HG03159 (cell line): ENCODE measurements around the gene HOXA7.

ENCODE experiments used
- ATAC-seq: cut with Tn5 transposase; IDR thresholded peaks from one replicate; pipeline ENCODE4 v1.9.1; 2021; ENCODE audit warnings: mild to moderate bottlenecking, moderate library complexity; ENCODE audit not compliant: unreplicated experiment

HOXA7 gene

DNA sequence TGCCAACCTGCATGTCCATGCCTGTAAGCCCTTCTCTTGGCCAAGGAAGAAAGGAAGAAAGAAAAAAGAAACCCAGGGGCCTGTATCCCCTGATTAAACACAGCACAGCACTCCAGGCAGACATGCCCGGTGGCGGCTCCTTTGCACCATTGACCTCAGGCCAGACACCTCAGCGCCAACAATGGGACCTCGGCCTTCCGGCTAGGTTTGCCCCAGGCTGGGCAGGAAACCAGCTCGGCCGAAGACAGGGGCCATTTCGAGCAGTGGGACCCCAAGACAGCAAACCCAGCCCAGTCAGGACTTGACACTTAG lies 14.8 kb upstream of the HOXA7 start:
- no peak for ATAC-seq

DNA sequence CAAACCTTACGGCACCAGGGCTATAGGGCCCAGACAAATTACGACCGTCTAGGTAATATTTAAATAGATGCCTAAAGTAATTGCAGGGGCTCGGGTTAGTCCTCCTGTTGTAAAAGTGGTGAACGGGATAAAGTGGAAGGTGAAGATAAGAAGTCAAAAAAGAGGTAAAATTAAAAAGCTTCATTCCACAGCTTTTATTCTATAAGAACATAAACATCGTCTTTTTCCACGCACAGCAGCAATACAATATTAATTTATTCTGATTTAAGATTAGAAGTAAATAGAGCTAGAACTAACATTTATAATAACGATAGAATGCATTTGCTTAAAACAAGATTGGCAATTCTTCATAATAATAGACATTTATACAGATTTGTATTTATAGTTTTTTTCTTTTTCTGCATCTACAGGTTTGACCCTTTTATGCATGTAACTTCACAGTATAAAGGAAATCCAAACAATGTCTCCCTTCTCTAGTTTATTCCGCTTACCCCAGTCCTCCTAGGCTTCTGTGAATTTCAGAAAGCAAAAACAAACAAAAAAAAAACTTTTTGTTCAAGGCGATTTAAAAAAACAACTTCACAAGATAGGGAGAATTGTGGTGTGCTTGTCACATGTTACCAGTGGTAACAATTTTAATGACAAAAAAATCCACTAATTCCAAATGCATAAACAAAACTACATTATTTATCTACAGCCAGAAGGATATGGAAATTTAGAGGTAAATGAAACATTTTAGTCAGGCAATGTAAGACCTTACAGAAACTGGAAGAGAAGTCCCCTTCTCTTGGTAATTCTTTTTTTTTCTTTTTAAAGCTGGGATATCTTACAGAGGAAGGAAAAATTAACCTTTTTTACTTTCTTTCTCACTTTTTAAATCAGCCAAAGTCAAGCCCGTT lies 14.2 kb upstream of the HOXA7 start:
- no peak for ATAC-seq

DNA sequence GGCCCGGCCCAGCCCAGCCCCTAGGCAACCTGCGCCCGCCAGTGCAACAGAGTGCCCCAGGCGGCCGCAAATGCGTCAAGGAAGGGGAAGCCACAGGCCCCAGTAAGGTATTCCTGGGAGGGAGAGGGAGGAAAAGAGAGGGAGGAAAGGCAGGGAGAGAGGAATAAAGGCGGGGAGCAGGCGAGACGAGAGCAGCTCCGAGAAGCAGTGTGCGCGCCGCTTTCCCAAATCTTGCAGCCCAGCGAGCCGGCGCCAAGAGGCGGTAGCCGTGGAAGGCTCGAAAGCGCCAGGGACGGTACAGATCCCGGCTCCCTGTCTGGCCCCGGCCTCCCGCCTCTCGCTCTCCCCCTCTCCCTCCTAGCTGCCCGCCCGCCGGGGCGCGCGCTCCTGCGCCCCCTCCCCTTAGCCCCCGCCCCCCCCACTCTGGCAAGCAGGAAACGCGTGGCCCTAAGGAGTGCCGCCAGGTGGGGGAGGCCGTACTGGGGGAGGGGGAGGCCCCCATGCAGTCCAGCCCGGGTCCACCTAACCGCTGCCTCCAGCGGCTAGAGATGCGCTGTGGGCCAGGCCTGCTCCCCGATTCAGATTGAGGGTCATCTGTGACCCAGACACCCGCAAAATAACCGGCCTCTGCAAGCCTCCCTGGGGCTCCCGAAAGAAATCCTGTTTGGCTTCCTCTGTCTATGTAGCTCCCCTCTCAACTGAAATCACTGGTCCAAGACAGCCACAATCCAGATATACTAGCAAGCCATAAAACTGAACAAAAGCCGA lies 13.4 kb upstream of the HOXA7 start:
- ATAC-seq, result no peak

- ATAC-seq, result no peak
These were observed 11.9 kb upstream of the HOXA7 start for GRCh38 chr7:27168265-27168947.

DNA sequence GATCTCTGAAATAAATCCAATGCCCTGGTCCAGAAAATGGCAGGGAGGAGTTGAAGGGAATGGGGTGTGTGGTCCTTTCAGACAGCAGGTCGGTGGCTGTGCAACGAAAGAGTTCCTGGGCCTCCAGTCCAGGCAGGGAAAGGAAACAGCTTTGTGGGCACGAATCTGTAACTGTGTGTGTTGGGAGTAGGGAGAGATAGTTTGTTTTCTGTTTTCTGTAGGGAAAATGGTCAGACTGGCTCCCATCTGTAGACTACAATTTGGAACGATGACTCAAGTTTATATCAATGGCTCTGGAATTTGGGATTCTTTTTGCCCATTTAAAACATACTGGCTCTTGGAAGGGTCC lies 11.4 kb upstream of the HOXA7 start:
- ATAC-seq, result no peak

GRCh38 chr7:27166531-27167505 lies 10.3 kb upstream of the HOXA7 start:
- no peak for ATAC-seq

GRCh38 chr7:27165996-27166530 lies 9.6 kb upstream of the HOXA7 start:
- ATAC-seq, result no peak

- no peak for ATAC-seq
These were observed 8.9 kb upstream of the HOXA7 start, which contains the start of gene HOXA9 for GRCh38 chr7:27165089-27165995. Gene HOXA9 (minus strand): TSS chr7:27165537. CDS start chr7:27165457, 80 bp downstream.

DNA sequence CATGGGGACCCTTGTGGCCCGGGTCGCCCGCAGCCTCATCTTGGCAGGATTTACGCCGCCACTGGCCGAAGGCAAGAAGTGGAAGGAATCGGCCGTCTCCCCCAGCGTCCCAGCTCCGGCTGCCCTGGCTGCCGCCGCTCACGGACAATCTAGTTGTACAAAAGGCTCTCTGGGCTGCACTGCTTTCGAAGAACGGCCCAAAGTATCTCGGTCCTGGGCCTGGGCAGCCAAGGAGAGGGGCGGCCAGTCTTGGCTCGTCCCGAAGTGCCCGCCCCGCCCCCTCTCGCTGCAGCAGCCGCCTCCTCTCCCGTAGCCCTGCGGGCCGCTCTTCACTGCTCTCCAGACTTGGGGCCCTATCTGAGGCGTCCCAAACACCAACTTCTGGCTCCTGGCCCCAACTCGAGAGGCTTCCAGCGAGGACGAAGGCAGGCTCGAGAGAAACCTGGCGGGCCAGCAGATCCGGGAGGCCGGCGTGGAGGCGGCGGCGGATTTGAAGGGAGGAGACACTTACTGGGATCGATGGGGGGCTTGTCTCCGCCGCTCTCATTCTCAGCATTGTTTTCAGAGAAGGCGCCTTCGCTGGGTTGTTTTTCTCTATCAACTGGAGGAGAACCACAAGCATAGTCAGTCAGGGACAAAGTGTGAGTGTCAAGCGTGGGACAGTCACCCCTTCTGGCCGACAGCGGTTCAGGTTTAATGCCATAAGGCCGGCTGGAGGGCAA lies 8.1 kb upstream of the HOXA7 start:
- ATAC-seq, result no peak

GRCh38 chr7:27164045-27164366 lies 7.5 kb upstream of the HOXA7 start:
- ATAC-seq, result no peak

DNA sequence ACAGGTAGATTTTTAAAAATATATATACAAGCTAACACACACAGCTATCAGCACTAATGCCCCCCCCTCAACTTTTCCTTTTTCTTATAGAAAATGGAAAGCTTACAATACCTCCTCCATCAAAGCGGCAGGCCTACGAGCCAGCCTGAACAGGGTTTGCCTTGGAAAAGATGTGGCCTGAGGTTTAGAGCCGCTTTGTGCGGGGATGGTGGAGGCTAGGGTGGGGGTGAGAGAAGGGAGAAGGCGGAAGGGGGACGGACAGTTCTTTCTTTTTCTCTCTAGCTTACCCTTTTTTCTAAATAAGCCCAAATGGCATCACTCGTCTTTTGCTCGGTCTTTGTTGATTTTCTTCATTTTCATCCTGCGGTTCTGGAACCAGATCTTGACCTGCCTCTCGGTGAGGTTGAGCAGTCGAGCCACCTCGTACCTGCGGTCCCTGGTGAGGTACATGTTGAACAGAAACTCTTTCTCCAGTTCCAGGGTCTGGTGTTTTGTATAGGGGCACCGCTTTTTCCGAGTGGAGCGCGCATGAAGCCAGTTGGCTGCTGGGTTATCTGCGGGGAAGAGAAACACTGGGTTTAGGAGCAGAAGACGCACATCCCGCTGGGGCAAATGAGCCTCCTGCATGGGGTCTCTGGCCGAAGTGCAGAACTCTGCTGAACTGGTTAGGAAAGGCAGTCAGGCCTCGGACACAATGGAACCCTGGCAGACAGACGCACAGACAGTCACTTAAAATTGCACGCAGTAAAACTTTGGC lies 7.0 kb upstream of the HOXA7 start:
- no peak for ATAC-seq

- no peak for ATAC-seq
These were observed 6.2 kb upstream of the HOXA7 start for GRCh38 chr7:27162561-27163287.

GRCh38 chr7:27161721-27162560 lies 5.5 kb upstream of the HOXA7 start:
- ATAC-seq, result no peak

GRCh38 chr7:27161214-27161720 lies 4.8 kb upstream of the HOXA7 start:
- no peak for ATAC-seq

DNA sequence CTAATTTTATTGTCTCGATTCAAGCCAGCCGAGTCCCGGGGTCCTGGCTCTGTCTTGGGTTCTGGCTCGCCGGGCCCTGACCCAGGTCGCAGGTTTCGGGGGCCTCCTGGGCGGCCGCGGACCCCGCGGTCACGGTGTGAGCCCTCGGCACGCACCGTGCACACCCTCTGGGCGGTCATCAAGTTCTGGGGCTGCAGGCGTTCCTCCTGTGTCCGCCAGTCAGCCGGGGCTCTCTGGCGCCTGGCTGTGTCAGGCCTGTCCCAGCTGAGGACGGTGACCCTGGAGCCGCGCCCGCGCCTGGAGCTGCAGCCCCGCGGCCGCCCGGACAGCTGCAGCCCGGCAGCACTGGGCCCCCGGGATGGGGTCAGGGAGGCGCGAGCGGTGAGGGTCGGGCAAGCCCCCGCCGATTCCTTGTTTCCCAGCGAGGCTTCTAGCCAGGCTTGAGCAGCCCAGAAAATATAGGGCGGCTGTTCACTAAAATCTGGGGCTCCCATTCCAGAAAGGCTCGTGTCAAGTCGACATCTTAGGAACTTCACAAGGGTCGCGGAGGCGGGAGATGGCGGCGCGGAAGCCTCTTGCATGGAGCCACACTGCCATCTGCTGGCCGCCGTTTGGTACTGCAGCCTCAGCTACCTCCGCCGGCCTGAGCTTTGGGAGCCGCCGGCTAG lies 4.2 kb upstream of the HOXA7 start:
- ATAC-seq, result peak; percentile 63

DNA sequence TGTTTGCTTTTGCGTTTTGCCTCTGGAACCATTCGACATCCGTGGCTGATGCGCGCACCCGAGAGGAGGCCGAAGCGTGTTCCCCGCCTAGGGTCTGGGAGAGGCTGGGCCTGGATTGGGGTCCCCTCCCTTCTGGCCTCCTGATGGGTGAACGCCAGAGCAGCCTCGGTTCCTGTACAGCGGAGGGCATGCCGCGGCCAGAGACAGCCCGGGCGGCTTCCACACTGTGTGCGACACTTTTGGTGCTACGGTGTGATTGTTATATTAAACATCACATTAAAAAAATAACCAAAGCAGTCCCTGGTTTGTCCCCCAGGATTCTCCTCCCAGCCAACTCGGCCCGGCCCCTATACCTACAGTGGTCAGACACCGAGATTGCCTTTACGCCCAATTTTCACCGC lies 3.7 kb upstream of the HOXA7 start:
- no peak for ATAC-seq
